SK-N-SH treated with all-trans-retinoic acid at 6 μM for 48 hours (cell line): ENCODE results near the gene ISG15.

Experiments used
- SNAI2 ChIP-seq: fragments of 250-450 bp; sonication (Bioruptor Pico); IDR thresholded peaks from 2 replicates; pipeline ENCODE4 v1.5.0; 2020; ENCODE audit warnings: mild to moderate bottlenecking, moderate library complexity
- TOX ChIP-seq: fragments of 250-450 bp; sonication (Bioruptor Pico); IDR thresholded peaks from 2 replicates; pipeline ENCODE4 v1.8.0; 2021; ENCODE audit warnings: mild to moderate bottlenecking, moderate library complexity, borderline replicate concordance
- ZNF70 ChIP-seq: fragments of 450-650 bp; formaldehyde crosslinking; IDR thresholded peaks from 2 replicates; pipeline ENCODE4 v1.5.0; 2020; ENCODE audit warnings: mild to moderate bottlenecking, moderate library complexity
- TF ChIP-seq, protein P1 (sequence below): fragments of 250-450 bp; sonication (Bioruptor Pico); IDR thresholded peaks from 2 replicates; pipeline ENCODE4 v1.8.0; 2021; ENCODE audit warnings: low read depth, mild to moderate bottlenecking, moderate library complexity, borderline replicate concordance
- TF ChIP-seq, protein P2 (sequence below): fragments of 250-450 bp; sonication (Bioruptor Pico); IDR thresholded peaks from 2 replicates; pipeline ENCODE4 v1.8.0; 2020; ENCODE audit warnings: mild to moderate bottlenecking, moderate library complexity, borderline replicate concordance

The ISG15 gene

DNA sequence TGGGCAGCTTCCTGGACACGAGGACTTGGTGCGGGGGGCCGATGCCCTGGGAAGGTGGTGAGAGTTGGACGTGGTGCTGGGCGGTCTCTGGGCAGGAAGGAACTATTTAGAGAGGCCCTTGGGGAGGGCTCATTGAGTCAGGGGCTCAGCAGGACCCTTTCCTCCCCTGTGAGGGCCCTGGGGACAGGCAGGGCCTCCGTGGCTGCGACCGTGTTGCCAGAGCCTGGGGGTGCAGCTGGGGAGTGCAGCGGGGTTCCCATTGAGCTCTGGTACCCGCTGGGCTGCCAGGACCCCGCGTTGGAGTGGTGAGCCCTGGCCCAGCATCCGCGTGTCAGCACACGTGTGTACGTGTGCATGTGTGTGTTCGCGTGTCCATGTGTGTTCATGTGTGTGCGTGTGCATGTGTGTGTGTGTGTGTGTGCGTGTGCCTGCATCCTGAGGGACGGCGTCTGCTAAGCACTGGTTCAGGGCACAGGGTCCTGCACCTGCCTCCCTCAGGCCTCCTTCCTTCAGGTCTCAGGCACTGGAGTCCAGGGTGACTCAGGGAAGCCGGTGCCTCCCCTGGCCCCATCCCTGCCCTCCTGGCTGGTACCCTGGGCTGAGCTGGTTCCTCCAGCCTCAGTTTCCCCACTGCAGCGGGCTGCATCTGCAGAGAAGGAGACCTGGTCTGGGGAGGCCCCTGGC is 50.1 kb downstream of the ISG15 start (continued):
- TF ChIP-seq, protein P1, sequence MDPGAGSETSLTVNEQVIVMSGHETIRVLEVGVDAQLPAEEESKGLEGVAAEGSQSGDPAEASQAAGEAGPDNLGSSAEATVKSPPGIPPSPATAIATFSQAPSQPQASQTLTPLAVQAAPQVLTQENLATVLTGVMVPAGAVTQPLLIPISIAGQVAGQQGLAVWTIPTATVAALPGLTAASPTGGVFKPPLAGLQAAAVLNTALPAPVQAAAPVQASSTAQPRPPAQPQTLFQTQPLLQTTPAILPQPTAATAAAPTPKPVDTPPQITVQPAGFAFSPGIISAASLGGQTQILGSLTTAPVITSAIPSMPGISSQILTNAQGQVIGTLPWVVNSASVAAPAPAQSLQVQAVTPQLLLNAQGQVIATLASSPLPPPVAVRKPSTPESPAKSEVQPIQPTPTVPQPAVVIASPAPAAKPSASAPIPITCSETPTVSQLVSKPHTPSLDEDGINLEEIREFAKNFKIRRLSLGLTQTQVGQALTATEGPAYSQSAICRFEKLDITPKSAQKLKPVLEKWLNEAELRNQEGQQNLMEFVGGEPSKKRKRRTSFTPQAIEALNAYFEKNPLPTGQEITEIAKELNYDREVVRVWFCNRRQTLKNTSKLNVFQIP = no peak
- TF ChIP-seq ZNF70 (CRISPR knock-in tag) (no peak), TOX (CRISPR knock-in tag) (no peak), SNAI2 (CRISPR knock-in tag) (no peak)
- TF ChIP-seq, protein P2, sequence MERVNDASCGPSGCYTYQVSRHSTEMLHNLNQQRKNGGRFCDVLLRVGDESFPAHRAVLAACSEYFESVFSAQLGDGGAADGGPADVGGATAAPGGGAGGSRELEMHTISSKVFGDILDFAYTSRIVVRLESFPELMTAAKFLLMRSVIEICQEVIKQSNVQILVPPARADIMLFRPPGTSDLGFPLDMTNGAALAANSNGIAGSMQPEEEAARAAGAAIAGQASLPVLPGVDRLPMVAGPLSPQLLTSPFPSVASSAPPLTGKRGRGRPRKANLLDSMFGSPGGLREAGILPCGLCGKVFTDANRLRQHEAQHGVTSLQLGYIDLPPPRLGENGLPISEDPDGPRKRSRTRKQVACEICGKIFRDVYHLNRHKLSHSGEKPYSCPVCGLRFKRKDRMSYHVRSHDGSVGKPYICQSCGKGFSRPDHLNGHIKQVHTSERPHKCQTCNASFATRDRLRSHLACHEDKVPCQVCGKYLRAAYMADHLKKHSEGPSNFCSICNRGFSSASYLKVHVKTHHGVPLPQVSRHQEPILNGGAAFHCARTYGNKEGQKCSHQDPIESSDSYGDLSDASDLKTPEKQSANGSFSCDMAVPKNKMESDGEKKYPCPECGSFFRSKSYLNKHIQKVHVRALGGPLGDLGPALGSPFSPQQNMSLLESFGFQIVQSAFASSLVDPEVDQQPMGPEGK (CRISPR knock-in tag) = no peak
- TF ChIP-seq, all 23 proteins: peak for 0
